Measurements from ENCODE around the gene SP140L.

- TF ChIP-seq TBP (IDR thresholded peaks at IDR 0.05; ENCODE audit: low read depth, low read length) (no peak), SIN3A (conservative IDR thresholded peaks at IDR 0.05 in 1 of 2, IDR thresholded peaks at IDR 0.05 in 1 of 2; ENCODE audit: low read depth in 1 of 2, low read length in 2 of 2) (no peak)
- TF ChIP-seq, protein P1, sequence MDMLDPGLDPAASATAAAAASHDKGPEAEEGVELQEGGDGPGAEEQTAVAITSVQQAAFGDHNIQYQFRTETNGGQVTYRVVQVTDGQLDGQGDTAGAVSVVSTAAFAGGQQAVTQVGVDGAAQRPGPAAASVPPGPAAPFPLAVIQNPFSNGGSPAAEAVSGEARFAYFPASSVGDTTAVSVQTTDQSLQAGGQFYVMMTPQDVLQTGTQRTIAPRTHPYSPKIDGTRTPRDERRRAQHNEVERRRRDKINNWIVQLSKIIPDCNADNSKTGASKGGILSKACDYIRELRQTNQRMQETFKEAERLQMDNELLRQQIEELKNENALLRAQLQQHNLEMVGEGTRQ (IDR thresholded peaks at IDR 0.05; ENCODE audit: low read length) = no peak
Measured at GRCh38 chr2:230329946-230330605, 3.1 kb downstream of the SP140L start.

All from H1 (cell line).